Stimulated activated naive CD4-positive, alpha-beta T cell (primary cell): Measurements from ENCODE around the gene DNM1L.
"Not testable (repeated sequence)": the region's sequence is repeated elsewhere in the genome, so short reads cannot be mapped to it uniquely, and the experiment has no call there.

Source experiments
- DNase-seq, 6 experiments: peaks; one replicate each; lab custom pipeline; 2025; lab: John Stamatoyannopoulos, UW

DNM1L gene

GRCh38 chr12:32697445-32697844, 18.3 kb downstream of the DNM1L start:
- DNase-seq, result no peak

GRCh38 chr12:32698285-32698684, 19.2 kb downstream of the DNM1L start:
- DNase-seq, result no peak

- DNase-seq, result not testable (repeated sequence)
Observed at GRCh38 chr12:32699437-32699836, 20.3 kb downstream of the DNM1L start.

GRCh38 chr12:32702473-32702872, 23.4 kb downstream of the DNM1L start:
- no peak for DNase-seq

- DNase-seq, result no peak
Observed at GRCh38 chr12:32702946-32703345, 23.8 kb downstream of the DNM1L start.

GRCh38 chr12:32705783-32706182, 26.7 kb downstream of the DNM1L start:
- no peak for DNase-seq

GRCh38 chr12:32706335-32707024, 27.4 kb downstream of the DNM1L start:
- no peak for DNase-seq

GRCh38 chr12:32708926-32709325, 29.8 kb downstream of the DNM1L start:
- no peak for DNase-seq

GRCh38 chr12:32714772-32715171, 35.7 kb downstream of the DNM1L start:
- no peak for DNase-seq

GRCh38 chr12:32718926-32719325, 39.8 kb downstream of the DNM1L start:
- no peak for DNase-seq

- not testable (repeated sequence) for DNase-seq
Observed at GRCh38 chr12:32725308-32725707, 46.2 kb downstream of the DNM1L start.

GRCh38 chr12:32726286-32726685, 47.2 kb downstream of the DNM1L start:
- no peak for DNase-seq

GRCh38 chr12:32727237-32727636, 48.1 kb downstream of the DNM1L start:
- DNase-seq, result no peak

GRCh38 chr12:32734952-32735351, 55.9 kb downstream of the DNM1L start:
- DNase-seq, result no peak

GRCh38 chr12:32736445-32736844, 57.3 kb downstream of the DNM1L start:
- no peak for DNase-seq

GRCh38 chr12:32737715-32738114, 58.6 kb downstream of the DNM1L start:
- no peak for DNase-seq

- DNase-seq, result no peak
Observed at GRCh38 chr12:32739279-32739678, 60.2 kb downstream of the DNM1L start.

GRCh38 chr12:32742133-32742532, 63.0 kb downstream of the DNM1L start:
- no peak for DNase-seq

GRCh38 chr12:32743264-32743663, 64.2 kb downstream of the DNM1L start:
- no peak for DNase-seq

- no peak for DNase-seq
Observed at GRCh38 chr12:32753605-32754004, 74.5 kb downstream of the DNM1L start.

GRCh38 chr12:32754111-32754510, 75.0 kb downstream of the DNM1L start:
- DNase-seq, result no peak

GRCh38 chr12:32755051-32755653, 76.1 kb downstream of the DNM1L start:
- DNase-seq, result peak; percentile 28 to 89 (median 70)

GRCh38 chr12:32755654-32756475, 76.8 kb downstream of the DNM1L start, which contains the start of gene YARS2:
Gene YARS2 (minus strand): TSS chr12:32755897. CDS start chr12:32755874, 23 bp downstream.
- peak; percentile 68 to 93 (median 84) for DNase-seq
